ENCODE data around the gene PRKD3.

Gene PRKD3

GRCh38 chr2:37343537-37344434 lies 19.2 kb upstream of the PRKD3 start:
- DNase-seq (ENCODE audit: low read depth): peak; percentile 26

- no peak for DNase-seq (ENCODE audit: low read depth)
Measured at GRCh38 chr2:37342591-37343220, 18.1 kb upstream of the PRKD3 start.

DNA sequence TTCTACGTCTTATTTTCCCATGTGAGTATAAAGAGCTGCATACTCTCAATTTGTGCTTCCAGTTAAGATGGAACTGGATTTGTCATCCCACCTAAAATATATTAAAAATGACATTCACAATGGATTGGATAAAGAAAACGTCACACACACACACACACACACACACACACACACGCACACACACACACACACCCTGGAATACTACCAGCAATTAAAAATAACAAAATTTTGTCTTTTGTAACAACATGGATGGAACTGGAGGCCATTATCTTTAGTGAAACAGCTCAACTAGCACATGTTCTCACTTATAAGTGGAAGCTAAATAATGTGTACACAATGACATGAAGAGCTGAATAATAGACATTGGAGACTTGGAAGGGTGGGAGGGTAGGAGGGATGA lies 16.0 kb upstream of the PRKD3 start:
- no peak for DNase-seq (ENCODE audit: low read depth)

GRCh38 chr2:37338933-37339332 lies 14.3 kb upstream of the PRKD3 start:
- DNase-seq (ENCODE audit: low read depth): no peak

GRCh38 chr2:37337620-37338280 lies 13.1 kb upstream of the PRKD3 start:
- DNase-seq (ENCODE audit: low read depth): no peak

DNA sequence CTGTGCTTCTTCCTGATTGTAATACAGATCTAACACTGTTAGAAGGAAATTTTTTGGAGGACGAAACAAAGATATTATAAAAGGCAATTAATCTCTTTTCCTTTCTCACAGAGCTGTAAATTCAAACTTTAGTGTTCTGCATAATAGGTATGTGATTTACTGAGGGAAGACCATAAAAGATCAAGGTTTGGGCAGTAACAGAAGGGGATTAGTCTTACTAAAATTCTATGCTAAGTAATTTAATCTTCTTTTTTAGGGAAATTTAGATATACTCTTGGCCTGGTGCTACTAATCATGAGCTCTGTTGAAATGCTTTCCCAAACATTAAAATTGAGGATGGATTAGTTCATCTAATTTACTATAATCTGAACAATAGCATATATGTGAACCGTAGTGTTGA lies 11.0 kb upstream of the PRKD3 start:
- no peak for DNase-seq (ENCODE audit: low read depth)

- DNase-seq (ENCODE audit: low read depth): no peak
Measured at GRCh38 chr2:37333256-37333655, 8.6 kb upstream of the PRKD3 start.

DNA sequence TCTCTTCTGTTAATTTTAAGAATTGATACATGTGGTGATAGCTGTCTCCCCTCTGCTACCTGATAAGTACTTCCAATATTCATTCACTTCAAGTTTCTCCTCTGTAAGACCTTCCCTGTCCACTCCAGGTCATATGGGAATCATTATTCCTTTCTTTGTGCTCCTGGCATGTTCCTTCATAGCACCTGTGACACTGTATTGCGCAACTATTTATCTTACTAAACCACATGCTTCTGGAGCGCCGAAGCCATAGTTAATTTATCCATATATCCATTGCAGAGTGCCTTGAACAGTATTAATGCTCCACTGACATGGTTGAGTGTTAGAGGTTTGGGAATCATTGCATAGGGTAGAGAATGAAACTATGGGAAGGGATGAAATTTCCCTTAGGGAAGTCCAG lies 7.9 kb upstream of the PRKD3 start:
- DNase-seq (ENCODE audit: low read depth): no peak

DNA sequence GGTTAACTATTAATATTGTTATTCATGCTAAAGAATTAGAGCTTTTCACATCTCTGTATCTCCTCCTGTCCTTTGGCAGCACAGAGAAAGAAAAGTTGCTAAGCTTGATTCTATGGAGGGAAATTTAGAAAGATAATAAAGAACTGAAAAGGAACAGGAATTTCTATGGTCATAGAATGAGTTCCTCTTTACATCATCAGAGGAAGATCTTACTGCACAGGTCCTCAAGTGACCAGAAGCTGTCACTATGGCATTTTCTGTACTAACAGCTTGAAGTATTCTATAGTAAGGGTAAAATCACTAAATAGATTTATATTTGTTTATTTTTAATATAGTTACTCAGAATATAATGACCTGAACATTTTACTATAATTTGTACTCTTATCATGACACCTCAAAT lies 6.0 kb upstream of the PRKD3 start:
- no peak for DNase-seq (ENCODE audit: low read depth)

- DNase-seq (ENCODE audit: low read depth): no peak
Measured at GRCh38 chr2:37326866-37327634, 2.4 kb upstream of the PRKD3 start.

GRCh38 chr2:37326285-37326684 lies 1.7 kb upstream of the PRKD3 start:
- peak; percentile 77 for DNase-seq (ENCODE audit: low read depth)

GRCh38 chr2:37325625-37326071 lies 1.0 kb upstream of the PRKD3 start:
- DNase-seq (ENCODE audit: low read depth): no peak

GRCh38 chr2:37324536-37324785 lies 172 bp downstream of the PRKD3 start:
- DNase-seq (ENCODE audit: low read depth): peak; percentile 43

DNA sequence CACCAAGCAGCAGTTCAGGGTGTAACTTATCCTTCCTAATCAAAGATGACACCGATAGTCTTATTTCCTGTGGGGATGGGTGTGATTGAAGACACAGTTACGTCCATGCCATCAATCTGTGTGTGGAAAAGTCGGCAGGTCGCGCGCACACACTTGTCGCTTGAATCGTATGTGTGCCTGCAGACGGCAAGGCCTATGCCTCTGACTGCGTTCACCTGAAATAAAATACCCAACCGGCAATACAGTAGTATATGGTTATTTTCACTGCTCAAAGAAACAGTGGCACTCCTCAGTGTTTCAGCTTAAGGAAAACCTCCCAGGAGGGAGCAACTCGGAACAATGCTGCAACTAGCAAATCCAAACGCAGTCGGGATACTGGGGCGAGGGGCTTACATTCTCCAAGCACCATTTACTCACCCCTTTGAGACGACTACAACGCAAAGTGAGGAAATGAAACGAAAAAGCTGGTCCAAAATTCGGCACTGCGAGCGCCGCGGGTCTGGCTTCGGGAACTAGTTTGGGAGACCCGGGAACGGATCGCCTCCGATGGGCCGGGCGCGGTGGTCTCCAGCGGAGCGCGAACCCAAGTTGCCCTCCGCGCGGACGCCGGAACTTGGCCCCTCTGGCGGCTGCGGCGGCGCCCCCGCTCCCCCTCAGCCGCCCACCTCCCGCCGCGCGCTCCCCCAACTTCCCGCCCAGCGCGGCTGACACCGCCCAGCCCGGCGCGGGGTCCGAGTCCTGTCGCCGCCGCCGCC lies 675 bp downstream of the PRKD3 start:
- DNase-seq (ENCODE audit: low read depth): no peak

GRCh38 chr2:37323176-37323780 lies 1.4 kb downstream of the PRKD3 start:
- no peak for DNase-seq (ENCODE audit: low read depth)

DNA sequence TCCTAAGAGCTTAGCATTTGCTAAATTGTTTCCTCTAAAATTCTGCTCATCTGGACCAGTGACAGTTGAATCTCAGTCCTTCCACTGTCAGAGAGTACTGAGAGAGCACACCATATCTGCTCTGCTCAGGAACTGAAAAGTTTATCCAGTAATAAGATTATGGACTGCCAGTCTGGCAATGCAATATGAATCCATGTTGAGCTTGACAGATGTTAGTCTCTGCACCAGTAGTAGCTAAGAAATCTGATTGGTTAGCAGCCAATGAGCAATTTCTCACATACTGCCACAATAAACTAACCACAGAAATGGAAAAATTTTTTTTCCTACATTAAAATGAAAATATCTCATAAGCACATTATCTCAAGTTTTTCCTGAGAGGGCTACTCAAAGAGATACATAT lies 2.3 kb downstream of the PRKD3 start:
- peak; percentile 13 for DNase-seq (ENCODE audit: low read depth)

DNA sequence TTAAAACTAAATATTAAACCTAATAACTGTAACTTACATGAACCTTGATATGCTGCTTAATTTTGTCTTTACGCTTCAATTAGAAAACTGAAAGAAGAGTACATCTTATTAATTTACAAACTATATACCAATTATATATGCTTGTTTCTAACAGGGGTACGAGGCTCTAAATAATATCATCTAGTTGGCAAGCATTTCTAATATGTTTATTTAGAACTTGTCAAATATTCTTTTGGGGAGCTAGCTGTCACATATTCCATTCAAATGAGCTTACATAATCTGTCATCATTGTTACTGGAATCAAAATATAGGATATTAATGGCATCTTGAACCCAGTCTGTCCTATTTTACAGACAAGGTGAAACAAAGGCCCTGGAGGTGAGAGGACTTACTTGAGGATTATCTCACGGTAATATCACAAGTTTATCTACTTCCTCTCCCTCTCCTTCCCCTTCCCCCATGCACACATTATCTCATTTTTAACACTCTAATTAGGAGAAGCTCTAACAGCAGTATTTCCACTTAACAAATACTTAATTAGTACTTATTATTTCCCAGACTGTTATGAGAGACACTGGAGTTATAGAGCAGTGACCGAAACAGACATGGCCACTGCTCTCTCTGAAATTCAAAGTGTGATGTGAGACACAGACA lies 3.5 kb downstream of the PRKD3 start:
- no peak for DNase-seq (ENCODE audit: low read depth)

GRCh38 chr2:37319754-37320609 lies 4.7 kb downstream of the PRKD3 start:
- DNase-seq (ENCODE audit: low read depth): no peak

DNA sequence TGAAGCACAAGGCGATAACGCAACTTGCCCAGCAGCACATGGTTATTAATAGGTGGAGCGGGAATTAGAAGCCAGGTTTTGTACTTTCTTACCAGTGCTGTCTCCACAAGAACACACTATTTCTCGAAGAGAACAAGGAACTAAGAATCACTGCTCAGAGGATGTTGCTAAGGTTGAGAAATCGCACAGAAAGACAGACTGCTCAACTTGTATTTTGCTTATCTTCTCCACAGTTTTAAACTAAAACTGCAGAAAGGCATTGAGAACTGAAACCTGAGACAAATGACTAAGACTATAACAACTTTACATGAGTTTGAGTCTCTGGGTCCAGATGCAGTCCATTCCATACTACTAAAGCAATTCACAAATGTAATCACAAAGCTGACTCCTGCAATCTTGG lies 6.2 kb downstream of the PRKD3 start:
- DNase-seq (ENCODE audit: low read depth): peak; percentile 63

DNA sequence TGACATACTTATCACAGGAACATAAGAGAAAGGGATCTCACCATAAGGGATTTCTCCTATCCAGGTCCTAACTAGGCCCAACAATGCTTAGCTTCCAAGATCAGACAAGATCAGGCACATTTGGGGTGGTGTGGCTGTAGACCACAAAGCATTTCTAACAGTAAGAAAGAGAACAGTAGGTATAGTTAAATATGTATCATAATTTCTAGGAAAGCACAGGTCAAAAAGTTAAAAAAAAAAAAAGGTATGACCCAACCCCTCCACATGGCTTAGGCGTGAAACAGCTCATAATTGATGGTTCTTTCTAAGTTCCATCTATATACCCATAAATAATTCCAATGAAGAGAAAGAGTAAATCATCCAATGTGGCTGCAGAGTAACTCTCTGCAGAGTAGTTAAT lies 6.9 kb downstream of the PRKD3 start:
- DNase-seq (ENCODE audit: low read depth): no peak

All from fibroblast of the conjunctiva (primary cell).